ENCODE measurements around the gene KCNE3. TPM values are rescaled to one million over a fixed set of nuclear protein-coding genes. Genes with fewer than 3 reads are reported as not detected.
A peak's percentile ranks its signal among the peaks of the same experiment; 100 is the strongest.

KCNE3 gene
- polyA plus RNA-seq, 1 donor (not counting 4 experiments of a cell fraction or from before 2014, with no cell fraction given) = not detected

DNA sequence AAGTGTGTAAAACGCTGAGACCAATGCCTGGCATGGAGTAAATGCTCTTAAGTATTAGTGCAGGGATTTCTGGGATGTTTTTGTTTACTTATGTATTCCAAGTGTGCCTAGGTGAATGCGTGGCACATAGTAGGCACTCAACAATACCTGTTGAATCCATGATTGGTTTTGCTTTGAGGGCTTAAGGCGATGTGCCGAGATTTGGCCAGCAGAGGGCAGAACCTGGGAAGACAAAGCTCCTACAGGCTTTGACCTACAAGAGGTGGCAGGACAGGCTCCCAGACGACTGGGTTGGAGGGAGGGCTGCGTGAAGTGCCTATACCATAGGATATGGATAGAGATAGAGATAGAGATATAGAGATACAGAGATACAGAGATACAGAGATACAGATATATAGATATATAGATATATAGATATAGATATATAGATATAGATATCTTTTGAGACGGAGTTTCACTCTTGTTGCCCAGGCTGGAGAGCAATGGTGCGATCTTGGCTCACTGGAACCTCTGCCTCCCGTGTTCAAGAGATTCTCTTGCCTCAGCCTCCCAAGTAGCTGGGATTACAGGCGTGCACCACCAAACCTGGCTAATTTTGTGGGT lies 13.9 kb downstream of the KCNE3 start:
- Histone ChIP-seq H3K36me3 (ENCODE audit: control insufficient read depth in 2 of 2, extremely low read depth in 1 of 2, insufficient read depth in 2 of 2, low read length in 2 of 2) (no peaks in the 10 kb centered on the region), H3K4me1 (ENCODE audit: control insufficient read depth, extremely low read depth, insufficient read depth, low read length) (no peaks in the 10 kb centered on the region), H3K27ac (ENCODE audit: control insufficient read depth, insufficient read depth, low read length) (no peak overlapping the region), H3K4me3 (ENCODE audit: control insufficient read depth in 2 of 3, extremely low read depth in 1 of 3, insufficient read depth in 2 of 3, low read depth in 1 of 3, low read length in 3 of 3) (no peak overlapping the region), H3K9ac (ENCODE audit: control insufficient read depth, extremely low read depth, insufficient read depth, low read length) (no peak overlapping the region), H4K20me1 (ENCODE audit: control insufficient read depth, extremely low read depth, insufficient read depth, low read length) (no peaks in the 10 kb centered on the region), H3K79me2 (ENCODE audit: control insufficient read depth, insufficient read depth, low read length) (no peaks in the 10 kb centered on the region), H3K9me3 (ENCODE audit: control insufficient read depth, low read depth, low read length) (no peaks in the 10 kb centered on the region), H3K9me1 (ENCODE audit: control insufficient read depth, extremely low read depth, insufficient read depth, low read length) (no peaks in the 10 kb centered on the region), H3K27me3 (ENCODE audit: control insufficient read depth, extremely low read depth, insufficient read depth, low read length) (peaks cover 6% of the 10 kb centered on the region), H3K4me2 (ENCODE audit: control insufficient read depth, extremely low read depth, insufficient read depth, low read depth, low read length) (no peak overlapping the region), H2AFZ (ENCODE audit: control insufficient read depth, low read length) (no peak overlapping the region)
- TF ChIP-seq CTCF (optimal IDR thresholded peaks at IDR 0.05 in 1 of 3, IDR thresholded peaks at IDR 0.05 in 1 of 3, conservative IDR thresholded peaks at IDR 0.05 in 1 of 3; ENCODE audit: extremely low read depth in 1 of 3, insufficient read depth in 2 of 3, low read length in 3 of 3) (peak; percentile 79 to 89 (median 85)), EZH2 (IDR thresholded peaks at IDR 0.05; ENCODE audit: low read length) (no peak)
- DNase-seq (ENCODE audit: low read depth, low spot score) = peak; percentile 21
- dilution Hi-C loops (cut with MboI; ENCODE audit: extremely low pct_ligation_motif_present, low sequenced_read_pairs) = no loop called here
- FAIRE-seq = no peak

- Histone ChIP-seq H3K9me1 (ENCODE audit: control insufficient read depth, extremely low read depth, insufficient read depth, low read length) (no peaks in the 10 kb centered on the region), H3K79me2 (ENCODE audit: control insufficient read depth, insufficient read depth, low read length) (no peaks in the 10 kb centered on the region), H3K9ac (ENCODE audit: control insufficient read depth, extremely low read depth, insufficient read depth, low read length) (no peak overlapping the region), H3K4me3 (ENCODE audit: control insufficient read depth in 2 of 3, extremely low read depth in 1 of 3, insufficient read depth in 2 of 3, low read depth in 1 of 3, low read length in 3 of 3) (no peak overlapping the region), H3K36me3 (ENCODE audit: control insufficient read depth in 2 of 2, extremely low read depth in 1 of 2, insufficient read depth in 2 of 2, low read length in 2 of 2) (no peaks in the 10 kb centered on the region), H3K27ac (ENCODE audit: control insufficient read depth, insufficient read depth, low read length) (no peak overlapping the region), H3K4me2 (ENCODE audit: control insufficient read depth, extremely low read depth, insufficient read depth, low read depth, low read length) (no peak overlapping the region), H3K9me3 (ENCODE audit: control insufficient read depth, low read depth, low read length) (no peaks in the 10 kb centered on the region), H3K27me3 (ENCODE audit: control insufficient read depth, extremely low read depth, insufficient read depth, low read length) (peaks cover 6% of the 10 kb centered on the region), H3K4me1 (ENCODE audit: control insufficient read depth, extremely low read depth, insufficient read depth, low read length) (no peaks in the 10 kb centered on the region), H2AFZ (ENCODE audit: control insufficient read depth, low read length) (no peak overlapping the region), H4K20me1 (ENCODE audit: control insufficient read depth, extremely low read depth, insufficient read depth, low read length) (no peaks in the 10 kb centered on the region)
- FAIRE-seq (no peak), DNase-seq (ENCODE audit: low read depth, low spot score) (no peak)
- TF ChIP-seq EZH2 (IDR thresholded peaks at IDR 0.05; ENCODE audit: low read length) (no peak), CTCF (optimal IDR thresholded peaks at IDR 0.05 in 1 of 3, IDR thresholded peaks at IDR 0.05 in 1 of 3, conservative IDR thresholded peaks at IDR 0.05 in 1 of 3; ENCODE audit: extremely low read depth in 1 of 3, insufficient read depth in 2 of 3, low read length in 3 of 3) (no peak)
- dilution Hi-C loops (cut with MboI; ENCODE audit: extremely low pct_ligation_motif_present, low sequenced_read_pairs) = no loop called here
These were observed 15.0 kb downstream of the KCNE3 start for GRCh38 chr11:74452366-74452765.

All from keratinocyte (primary cell).